Activated CD4-positive, alpha-beta T cell treated with anti-CD3 and anti-CD28 coated beads for 48 hours (primary cell): ENCODE results near the gene TNRC6B.
"Not testable (repeated sequence)": the region's sequence is repeated elsewhere in the genome, so short reads cannot be mapped to it uniquely, and the experiment has no call there.

Experiments used
- DNase-seq: peaks from one replicate; pipeline ENCODE4 v3.0.0-alpha.2; 2020

The TNRC6B gene

DNA sequence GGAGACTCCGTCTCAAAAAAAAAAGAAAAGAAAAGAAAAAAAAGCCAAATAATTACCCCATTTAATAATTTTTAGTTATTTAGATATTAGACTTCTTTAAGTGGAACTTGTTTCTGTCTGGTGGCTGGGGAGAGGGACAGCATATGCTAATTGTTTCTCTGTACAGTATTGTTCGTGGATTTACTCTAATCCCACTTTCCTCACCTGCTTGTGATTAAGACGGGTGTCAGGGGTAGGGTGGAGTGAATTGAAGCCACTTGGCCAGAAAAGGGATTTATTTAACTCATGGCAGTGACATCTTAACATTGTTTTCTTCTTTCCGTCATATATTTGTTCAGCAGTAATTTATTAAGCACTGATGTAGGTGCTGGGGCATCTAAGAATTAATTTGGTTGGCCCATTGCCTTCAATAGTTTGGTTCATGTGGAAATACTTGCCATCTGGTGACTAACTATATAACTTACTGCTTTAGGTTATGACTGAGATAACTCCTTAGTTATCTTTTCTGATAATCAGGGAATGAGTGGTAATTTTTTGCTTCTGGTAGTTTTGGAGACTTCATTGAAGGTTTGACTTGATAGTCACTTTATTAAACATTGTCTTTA is 4.6 kb downstream of the TNRC6B start:
- no peak for DNase-seq

DNA sequence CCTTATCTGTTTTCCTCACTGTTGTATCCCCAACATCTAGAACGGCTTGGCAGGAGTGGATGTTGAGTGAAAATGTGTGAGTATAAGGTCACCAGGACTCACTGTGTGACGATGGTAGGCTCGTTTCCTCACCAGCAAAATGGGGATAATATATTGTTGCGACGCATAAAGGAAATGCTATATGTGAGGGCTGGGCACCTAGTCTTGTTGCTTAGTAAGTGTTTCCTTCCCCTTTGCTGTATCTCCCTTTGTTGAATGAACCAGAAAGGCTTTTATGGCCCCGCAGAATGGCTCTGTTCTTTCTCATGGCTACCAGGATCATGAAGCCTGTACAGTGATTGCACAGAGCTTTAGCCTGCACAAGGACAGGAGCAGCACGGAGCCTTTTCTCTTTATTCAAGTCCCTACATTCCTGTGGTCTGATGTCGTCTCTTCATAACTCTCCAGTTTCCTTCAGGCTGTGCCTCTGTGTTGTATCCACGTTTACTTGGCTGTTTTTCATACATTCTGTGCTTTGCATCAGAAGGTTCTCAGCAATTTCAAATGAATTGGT is 5.4 kb downstream of the TNRC6B start:
- no peak for DNase-seq

DNA sequence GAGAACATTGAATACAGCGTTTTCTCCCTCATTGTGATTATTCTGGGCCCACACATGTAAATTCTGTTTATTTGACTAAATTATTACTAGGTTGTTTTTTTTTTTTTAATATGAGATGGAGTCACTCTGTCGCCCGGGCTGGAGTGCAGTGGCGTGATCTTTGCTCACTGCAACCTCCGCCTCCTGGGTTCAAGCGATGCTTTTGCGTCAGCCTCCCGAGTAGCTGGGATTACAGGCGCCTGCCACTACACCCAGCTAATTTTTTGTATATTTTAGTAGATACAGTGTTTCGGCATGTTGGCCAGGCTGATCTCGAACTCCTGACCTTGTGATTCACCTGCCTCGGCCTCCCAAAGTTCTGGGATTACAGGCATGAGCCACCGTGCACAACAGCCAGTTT is 5.9 kb downstream of the TNRC6B start:
- not testable (repeated sequence) for DNase-seq

DNA sequence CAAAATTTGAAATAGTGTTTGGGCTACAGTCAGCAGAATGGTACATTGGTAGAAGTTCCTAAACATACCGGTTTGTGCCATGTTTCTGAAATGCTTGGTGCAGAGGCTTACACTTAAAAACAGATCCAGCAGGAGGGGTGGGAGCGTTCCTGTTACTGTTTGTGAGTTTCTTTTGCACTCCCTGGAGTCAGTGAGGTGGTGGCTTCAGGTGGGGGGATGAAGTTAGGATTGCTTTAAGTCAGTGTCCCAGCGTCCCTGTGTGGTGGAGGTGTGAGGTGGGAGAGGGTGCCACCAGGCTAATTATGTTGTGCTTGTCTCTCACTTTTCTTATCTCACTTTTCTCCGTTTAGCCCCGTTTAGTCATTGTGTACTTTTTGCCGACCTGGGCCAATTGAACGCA is 9.7 kb downstream of the TNRC6B start:
- DNase-seq: no peak

DNA sequence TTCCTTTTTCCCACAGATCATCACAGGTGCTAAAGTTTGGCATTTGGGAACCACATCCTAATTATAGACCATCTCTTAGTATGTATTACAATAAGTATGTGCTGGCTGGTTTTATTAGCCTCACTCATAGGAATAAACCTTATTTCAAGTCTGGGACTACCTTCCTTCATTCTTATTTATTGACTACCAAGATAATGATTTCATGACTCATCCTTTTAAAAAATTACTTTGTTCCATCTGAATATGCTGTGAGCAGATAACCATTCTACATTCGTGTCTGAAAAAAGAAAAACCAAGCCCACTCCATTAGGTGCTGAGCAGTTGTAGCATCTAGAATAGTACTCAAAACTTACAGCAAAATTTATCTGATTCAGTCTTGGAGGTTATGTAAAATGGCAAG is 12.3 kb downstream of the TNRC6B start:
- DNase-seq: no peak

DNA sequence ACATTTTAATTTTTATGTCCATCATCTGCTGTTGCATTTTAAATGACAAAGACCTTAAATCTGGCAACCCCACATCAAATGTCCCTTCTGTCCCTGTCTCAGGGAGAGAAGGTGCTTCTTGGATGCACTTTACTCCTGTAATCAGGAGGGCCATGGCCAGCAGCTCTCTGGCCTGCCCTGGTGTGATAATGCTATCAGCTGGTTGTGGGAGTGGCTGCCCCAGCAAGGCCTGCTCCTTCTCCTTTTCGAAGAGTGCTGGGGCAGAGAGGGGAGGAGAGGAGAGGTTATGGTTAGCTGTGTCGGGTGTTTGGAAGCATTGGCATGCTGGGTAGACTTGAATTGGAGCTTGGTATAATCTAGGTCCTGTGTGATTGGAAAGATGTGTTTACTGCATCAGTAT is 12.8 kb downstream of the TNRC6B start:
- DNase-seq: no peak

DNA sequence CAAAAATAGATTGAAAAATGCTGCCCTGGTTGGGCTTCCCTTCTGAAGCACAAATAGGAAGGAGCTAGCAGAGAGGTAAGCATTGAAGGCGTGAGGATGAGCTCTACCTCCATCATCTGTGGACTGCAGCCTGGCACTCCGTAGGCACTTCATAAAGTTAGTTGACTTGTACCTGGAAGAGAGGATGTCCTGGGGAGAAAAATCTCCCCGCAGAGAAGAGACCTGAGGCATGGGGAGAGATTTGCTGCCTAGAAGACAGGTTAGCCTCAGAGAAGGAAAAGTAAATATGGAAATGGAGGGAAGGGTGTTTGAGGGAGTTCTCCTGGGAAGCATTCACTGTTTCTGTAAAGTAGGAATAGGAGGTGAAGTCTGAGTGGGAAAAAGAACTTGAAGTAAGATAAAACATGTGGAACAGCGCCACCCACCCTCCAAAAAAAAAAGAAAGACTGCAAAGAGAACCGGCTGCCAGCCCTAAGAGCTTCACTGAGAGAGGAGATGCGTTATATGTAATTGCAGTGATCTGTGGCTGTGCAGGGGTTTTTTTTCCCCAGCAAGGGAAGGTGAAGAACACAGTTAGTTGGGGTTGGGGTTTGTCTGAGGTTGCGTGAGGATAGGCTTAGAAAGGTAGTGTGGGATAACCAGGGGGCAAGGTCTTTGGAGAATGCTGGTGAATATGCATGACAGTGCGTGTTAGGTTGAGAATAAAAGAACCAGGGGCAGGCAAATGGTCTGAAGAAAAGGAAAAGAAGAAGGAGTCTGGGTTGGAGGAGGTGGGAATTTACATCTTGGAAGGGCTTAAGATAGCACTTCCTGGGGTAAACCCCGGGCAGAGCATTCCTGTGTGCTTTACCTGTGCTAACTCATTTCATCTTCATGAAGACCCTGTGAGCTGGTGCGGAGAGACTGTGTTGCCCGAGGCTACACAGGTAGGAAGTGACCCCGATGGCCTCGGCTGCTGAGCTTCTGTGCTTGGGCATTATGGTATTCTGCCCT is 16.0 kb downstream of the TNRC6B start:
- DNase-seq: no peak

DNA sequence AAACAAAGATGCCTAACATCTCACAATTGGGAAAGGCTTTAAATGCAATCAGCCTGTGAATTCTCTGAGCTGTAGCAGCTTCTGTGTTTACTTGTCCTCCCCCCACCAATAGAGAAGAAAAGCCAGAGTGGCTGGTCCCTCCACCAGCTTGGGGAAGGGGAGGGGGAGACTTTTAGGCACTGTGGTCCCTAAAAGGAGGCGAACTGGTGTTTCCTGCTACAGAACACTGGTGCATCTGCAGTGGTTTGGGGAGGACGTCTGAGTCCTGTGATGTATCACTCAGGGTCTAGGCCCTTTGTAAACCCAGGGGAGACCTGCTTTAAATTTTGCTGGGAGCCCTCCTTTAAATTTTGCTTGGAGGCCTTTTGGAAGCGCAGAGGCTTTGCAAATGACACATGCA is 16.9 kb downstream of the TNRC6B start:
- DNase-seq: no peak

DNA sequence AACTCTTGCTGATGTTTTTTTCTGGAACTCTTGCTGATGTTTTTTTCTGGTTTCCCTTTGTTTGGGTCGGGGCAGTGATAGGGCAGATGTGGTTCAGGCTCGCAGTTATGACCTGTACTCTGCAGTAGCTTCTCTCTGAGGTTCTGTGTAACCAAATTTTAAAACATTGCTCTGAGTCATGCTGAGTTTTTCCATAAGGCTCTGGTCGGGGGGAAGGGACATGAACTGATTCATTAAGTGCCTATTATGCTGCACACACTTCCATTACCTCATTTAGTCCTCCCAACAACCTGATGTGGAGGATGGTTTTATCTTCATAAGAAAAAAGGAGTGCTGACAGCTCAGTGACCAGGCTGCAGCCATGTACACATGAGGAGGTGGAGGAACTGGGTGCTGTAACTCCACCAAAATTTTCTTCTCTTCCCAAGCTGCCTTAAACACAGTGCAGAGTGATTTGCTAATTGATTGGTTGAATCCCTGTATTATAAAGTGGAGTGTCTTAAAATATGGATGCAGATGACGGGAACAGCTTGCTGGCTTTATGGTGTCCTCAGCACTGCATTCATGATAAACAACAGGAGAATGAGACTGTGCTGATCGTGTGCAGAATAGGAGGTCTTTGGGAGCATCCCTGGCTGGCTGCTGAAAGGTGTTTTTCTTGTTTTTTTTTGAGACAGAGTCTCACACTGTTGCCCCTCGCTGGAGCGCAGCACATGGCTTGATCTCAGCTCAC is 19.1 kb downstream of the TNRC6B start:
- peak; percentile 68 for DNase-seq

DNA sequence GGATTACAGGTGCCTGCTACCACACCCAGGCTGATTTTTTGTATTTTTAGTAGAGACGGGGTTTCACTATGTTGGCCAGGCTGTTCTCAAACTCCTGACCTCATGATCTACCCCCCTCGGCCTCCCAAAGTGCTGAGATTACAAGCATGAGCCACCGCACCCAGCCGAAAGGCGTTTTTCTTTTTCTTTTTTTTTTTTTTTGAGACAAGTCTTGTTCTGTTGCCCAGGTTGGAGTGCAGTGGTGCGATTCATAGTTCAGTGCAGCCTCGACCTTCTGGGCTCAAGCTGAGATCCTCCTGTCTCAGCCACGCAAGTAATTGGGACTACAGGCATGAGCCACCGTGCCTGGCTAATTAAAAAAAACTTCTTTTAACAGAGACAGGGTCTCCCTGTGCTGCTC is 19.7 kb downstream of the TNRC6B start:
- not testable (repeated sequence) for DNase-seq

DNA sequence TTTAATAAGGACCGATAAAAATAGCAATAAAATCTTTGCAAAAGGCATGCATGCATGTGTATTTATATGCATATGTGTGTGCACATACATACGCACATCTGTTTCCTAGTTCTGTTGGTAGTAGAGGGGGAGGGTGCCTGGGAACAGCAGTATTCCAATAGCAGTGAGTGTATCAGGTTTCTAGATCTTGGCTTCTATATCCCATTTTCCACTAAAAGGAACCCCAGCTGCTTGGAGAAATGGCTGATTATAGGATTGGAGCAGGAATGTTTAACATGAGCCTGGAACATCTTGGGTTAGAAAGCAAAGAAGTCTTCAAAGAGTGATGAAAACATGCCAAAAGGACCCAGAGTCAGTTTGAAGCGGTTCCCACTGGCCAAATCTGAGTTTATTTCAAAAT is 21.0 kb downstream of the TNRC6B start:
- DNase-seq: no peak

DNA sequence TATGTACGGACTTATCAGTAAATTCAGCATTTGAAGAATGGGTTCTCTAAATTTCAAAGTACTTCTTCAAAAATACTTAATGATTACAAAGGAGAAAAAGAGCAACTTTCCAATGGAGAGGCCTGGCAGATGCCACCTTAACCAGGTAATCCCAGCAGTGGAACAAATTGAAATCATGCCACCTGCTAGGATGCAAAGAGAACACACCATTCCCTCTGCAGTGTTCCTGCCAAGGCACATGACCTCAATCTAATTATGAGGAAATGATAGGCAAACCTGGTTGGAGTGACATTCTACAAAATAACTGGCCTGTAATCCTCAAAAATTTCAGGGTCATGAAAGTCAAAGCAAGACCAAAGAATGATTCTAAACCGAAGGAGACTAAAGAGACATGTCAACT is 21.5 kb downstream of the TNRC6B start:
- no peak for DNase-seq

DNA sequence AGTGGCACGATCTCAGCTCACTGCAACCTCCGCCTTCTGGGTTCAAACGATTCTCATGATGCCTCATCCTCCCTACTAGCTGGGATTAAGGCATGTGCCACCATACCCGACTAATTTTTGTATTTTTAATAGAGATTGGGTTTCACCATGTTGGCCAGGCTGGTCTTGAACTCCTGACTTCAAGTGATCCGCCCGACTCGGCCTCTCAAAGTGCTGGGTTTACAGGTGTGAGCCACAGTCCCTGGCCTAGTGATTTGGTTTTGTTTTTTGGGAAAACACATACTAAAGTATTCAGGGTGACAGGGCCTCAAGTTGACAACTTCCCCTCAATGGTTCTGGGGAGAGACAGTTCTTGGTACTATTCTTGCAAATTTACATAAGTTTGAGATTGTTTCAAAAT is 22.1 kb downstream of the TNRC6B start:
- no peak for DNase-seq

DNA sequence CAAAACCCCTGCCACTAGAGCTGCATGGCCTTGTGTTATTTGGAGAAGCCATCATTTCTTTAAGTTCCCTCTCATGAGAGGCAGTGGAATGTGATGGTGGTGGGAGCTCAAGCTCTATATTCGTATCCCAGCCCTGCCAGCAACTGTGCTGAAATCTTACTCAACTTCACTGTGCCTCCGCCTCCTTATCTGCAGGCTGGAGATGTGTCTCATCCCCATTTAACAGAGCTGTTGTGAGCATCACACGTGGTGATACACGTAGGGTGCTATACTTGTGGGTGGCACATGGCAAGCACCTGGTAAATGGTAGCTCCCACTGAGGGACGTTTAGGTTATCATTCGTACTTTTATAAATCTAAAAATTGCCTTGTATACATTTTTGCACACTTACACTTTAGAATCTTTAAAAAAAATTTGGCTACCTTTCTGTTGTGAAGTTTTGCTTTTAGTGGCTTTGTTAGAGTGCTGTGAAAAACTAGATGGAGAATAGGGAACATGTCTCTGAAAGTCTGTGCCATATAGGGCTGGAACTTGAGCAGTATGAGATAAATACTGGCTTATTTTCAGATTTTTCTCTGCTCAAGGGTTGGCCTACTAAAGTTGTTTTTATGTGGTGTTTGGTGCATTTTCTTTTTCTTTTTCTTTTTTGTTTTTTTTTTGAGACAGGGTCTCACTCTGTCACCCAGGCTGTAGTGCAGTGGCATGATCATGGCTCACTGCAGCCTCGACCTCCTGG is 23.2 kb downstream of the TNRC6B start:
- peak; percentile 45 for DNase-seq

DNA sequence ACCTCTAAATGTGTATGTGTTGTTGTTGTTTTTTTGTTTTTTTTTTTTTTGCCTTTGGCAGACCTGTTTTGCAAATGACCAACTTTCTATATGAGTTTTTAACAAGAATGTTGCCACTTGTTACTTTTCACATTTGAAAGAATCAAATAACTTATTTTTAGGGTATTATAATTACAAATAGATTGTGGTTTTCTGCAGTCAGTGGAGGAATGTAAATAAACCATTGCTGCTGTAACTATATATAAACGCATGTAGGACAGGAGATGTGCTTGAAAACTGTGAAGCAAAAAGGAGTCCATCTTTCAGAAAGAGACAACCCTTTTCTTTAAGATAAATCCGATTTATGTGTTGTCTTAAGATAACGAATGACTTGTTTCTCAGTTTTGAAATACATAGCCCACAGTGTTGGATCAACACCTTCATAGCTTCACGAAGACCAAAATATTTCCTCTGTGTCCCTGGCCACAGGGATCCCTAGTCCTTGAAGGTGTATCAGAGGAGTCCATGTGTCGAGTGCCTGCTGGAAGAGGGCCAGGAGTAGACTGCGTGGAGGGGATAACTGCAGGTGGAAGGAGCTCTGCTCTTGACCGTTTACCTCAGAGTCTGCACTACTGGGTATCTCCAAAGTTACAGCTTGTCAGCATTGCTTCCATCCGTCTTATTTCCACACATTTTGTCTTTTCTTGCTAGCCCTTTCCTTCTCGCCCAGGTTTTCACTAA is 24.7 kb downstream of the TNRC6B start:
- DNase-seq: no peak

DNA sequence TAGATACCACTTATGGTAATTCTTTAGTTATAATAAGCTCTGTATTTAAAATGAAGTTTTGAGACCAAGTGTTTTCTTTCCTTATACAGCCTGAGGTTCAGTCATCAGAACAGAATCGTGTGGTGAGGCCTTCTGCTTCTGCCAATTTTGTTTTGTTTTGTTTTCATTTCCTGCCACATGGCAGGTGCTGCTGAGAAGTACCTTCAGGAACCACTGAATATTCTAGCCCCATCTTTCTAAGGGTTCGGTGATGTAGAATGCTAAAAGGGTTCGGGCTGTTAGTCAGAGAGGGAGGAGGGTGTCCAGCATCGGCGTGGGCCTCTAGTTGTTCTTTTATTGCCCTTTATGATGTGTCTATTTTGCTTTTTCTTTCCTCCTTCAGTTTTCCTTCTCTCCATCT is 25.8 kb downstream of the TNRC6B start:
- peak; percentile 40 for DNase-seq

DNA sequence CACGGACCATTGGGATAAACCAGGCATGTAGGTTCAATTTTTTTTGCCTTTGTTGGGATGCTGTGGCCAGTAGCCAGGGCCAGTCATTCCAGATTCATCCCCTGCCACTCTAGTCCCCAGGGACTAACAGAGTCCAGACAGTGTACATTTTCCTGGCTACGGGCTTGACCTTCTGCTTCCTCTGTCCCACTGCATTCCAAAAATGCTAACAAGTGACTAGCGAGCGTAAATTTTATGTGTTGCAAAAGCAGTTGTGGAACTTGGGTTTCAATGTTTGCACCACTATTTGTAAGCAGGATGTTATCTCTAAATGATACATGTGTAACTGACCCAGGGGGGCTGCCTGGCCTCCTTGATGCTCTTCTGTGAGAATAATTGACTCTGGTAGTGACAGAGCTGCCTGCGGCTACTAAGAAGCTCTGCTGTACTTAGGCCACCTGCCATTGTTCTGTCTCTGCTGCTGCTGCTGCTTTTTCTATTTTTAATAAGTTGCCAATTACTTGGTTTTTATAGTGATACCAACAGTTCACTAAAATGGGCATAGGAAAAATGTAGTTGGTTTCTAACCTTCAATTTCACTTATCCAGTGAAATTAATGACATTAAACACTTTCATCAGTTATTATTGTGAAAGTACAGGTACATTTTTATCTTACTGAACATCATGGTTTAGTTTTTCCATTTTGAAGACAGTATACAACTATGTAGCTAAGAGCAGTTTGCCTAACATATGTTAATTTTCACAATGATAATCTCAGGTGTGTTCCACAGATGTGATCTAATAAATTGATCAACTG is 26.8 kb downstream of the TNRC6B start:
- no peak for DNase-seq

DNA sequence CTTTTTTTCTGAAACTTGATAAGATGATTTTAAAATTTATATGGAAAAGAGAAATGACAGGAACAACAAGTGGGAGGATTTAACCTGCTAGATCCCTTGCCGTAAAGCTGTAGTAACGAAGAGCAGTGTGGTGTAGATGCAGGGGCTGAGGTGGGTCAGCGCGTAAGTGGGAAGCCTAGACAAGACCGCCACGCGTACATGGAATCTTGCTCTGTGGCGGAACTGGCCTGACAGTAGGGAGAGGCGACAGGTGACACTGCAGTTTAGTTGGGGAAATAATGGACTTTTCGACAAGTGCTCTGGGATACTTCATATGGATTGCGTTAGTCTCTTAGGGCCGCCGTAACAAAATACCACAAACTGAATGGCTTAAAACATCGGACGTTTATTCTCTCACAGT is 28.8 kb downstream of the TNRC6B start:
- no peak for DNase-seq

DNA sequence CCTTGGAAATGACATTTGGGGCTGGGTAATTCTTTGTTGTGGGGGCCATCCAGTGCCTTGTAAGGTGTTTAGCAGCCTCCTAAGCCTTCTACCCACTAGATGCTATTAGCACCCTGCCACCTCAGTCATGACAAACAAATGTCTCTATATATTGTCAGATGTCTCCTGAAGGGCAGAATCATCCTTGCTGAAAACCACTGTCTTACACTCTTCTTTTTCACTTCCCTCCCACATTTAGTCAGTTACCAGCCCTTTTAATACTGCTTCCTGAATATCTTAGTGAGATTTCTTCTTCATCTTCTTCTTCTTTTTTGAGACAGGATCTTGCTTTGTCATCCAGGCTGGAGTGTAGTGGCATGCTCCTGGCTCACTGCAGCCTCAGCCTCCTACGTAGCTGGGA is 33.1 kb downstream of the TNRC6B start:
- DNase-seq: no peak

DNA sequence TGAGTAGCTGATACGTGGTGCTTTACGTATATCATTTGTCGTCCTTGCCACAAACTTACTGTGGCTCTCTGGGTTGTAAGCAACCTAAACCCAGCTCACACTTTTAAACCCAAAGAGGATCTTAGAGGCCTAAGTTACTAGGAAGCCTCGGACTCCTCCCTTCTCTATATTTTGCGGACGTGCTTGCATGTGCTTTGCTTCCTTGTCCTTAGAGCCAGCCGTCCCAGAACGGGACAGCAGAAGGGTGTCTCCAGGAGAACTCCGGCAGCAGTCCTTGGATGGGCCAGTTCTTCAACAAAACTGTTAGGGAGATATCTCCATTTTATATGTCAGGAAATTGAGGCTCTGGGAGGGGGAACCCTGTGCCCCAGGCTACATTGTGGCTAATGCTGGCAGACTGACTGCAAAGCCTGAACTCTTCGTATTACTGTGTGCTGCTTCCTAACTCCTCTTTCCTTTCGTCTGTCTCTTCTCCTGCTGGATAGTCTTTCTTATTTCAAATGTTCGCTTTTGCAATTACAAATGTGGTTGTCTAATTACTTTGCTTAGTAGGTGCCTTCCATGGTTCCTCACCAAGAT is 33.8 kb downstream of the TNRC6B start:
- no peak for DNase-seq

DNA sequence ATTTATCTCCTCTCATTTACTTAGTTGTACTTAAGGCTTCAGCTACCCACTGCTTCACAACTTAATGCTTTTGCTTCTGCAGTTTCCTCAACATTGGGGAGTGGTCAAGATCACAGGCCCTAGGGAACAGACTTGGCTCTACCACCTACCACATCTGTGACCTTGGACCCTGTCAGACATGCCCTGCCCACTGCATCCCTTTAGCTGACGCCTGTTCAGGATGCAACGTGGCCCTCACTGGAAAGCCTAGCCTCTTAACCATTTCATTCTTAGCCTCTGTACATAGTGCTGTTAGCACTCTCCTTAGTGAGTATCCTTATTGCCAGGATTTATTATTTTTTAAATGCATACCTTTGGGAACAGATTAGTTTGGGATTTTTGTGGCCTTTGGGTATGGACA is 34.4 kb downstream of the TNRC6B start:
- no peak for DNase-seq
